Activated naive CD8-positive, alpha-beta T cell treated with anti-CD3 and anti-CD28 coated beads, Interleukin-2, amount 10 ng/mL, durations not matched to agents 7 days and 5 days (primary cell): ENCODE data around the gene SIPA1L3. TPM values are rescaled to one million over a fixed set of nuclear protein-coding genes. Genes with fewer than 3 reads are reported as not detected.

ENCODE experiments used
- ATAC-seq: fragments of 150-1000 bp; cut with Tn5 transposase; one replicate; pipeline ENCODE4 v1.10.0; 2021; ENCODE audit warnings: low read depth, moderate library complexity
- POLR2A ChIA-PET: fragments of 350-600 bp; sonication (Branson Sonifier 250); formaldehyde crosslinking; loops from one replicate; lab custom pipeline; 2021; ENCODE audit warnings: antibody characterized with exemption; lab: Charles Lee
- DNase-seq: peaks from one replicate; pipeline ENCODE4 v3.0.0; 2021
- H3K27ac Mint-ChIP-seq: one replicate; pipeline ENCODE4 v1.8.0; 2022; ENCODE audit warnings: mild to moderate bottlenecking, mixed read lengths
- H3K27me3 Mint-ChIP-seq: one replicate; pipeline ENCODE4 v1.8.0; 2022; ENCODE audit warnings: mild to moderate bottlenecking, moderate library complexity, mixed read lengths
- H3K36me3 Mint-ChIP-seq: one replicate; pipeline ENCODE4 v1.8.0; 2021; ENCODE audit warnings: mild to moderate bottlenecking, mixed read lengths
- H3K4me1 Mint-ChIP-seq: one replicate; pipeline ENCODE4 v1.8.0; 2021; ENCODE audit warnings: mixed read lengths
- H3K4me3 Mint-ChIP-seq: one replicate; pipeline ENCODE4 v1.8.0; 2022; ENCODE audit warnings: mild to moderate bottlenecking, moderate library complexity, mixed read lengths
- H3K9me3 Mint-ChIP-seq: one replicate; pipeline ENCODE4 v1.8.0; 2021; ENCODE audit warnings: mixed read lengths
- total RNA-seq, 2 experiments: library from RNA; stranded (reverse); gene quantifications; one replicate each; pipeline ENCODE4 v1.2.3, GENCODE V29; 2021

The SIPA1L3 gene
- total RNA-seq, 2 experiments from 2014 or later: 20.3 to 24.6 TPM

DNA sequence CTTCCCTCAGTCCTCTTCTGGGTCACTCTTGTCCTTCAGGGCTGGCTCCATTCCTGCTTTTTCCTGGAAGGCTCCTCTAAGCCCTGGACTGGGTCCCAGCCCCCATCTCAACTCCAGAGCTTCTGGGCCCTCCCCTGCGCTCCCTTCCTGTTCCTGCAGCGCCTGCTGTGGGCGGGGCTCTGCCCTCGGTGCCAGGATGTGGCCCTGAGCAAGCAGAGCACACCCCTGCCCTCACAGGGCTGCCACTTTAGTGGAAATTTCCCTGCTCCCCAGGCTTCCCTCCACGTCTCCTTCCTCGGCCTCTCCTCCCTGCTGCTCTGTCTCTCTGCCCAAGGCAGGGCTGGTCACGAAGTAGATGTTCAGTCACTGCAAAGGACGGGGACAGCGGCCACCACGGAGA lies 288.2 kb downstream of the SIPA1L3 start:
- DNase-seq (no peak), ATAC-seq (no peak)
- Mint-ChIP-seq H3K27ac (no peak overlapping the region), H3K36me3 (peaks cover 9% of the 10 kb centered on the region), H3K4me1 (no peaks in the 10 kb centered on the region), H3K27me3 (no peaks in the 10 kb centered on the region), H3K9me3 (peaks cover 5% of the 10 kb centered on the region), H3K4me3 (no peak overlapping the region)
- POLR2A ChIA-PET: interaction anchor here (0.5 kb wide), 1 partner anchor 403 kb away, joined by 3 read pairs; no protein-coding TSS in a partner anchor

DNA sequence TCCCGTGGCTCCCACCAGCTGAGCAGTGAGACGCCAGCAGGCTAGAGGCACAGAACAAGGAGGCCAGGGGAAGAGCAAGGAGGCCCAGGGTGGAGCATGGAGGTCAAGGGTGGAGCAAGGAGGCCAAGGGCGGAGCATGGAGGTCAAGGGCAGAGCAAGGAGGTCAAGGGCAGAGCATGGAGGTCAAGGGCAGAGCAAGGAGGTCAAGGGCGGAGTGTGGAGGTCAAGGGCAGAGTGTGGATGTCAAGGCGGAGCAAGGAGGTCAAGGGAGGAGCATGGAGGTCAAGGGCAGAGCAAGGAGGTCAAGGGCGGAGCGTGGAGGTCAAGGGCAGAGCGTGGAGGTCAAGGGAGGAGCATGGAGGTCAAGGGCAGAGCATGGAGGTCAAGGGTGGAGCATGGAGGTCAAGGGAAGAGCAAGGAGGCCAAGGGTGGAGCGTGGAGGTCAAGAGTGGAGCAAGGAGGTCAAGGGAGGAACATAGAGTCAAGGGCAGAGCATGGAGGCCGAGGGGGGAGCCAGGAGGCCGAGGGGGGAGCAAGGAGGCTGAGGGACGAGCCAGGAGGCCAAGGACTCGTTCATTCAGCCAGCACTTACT lies 289.3 kb downstream of the SIPA1L3 start:
- no peak overlapping the region for H3K27ac Mint-ChIP-seq
- ATAC-seq: no peak

DNA sequence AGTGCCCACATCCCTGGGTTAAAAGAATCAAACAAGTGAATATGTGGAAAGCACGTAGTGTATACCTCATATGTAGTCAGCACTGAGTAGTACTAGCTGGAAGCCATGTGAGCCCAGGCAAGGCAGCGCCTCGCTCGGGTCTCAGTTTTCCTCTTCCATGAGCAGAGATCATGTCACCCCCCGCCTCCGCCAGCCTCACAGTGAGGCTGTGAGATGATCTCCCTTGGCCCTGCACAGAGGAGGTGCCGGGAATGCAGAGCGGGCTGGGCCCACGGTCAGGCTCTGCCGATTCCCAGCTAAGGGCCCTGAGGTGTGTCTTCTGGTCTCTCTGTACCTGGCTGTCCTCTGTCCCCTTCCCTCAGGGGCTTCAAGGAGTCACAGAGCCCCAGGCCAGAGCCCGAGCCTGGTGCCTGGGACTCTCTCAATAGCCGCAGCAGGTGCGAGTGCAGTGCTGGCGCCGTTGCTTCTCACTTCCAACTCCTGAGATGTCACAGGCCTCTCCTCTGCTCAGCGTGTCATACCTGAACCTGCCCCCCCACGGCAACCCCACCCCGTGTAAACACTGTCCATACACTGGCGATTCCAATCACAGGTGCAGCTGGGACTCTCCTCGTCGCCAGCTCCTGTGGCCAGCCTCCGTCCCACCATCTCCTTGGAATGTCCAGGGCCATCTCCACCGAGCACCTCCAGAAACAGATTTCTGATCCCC lies 290.1 kb downstream of the SIPA1L3 start:
- Mint-ChIP-seq H3K36me3 (peaks cover 9% of the 10 kb centered on the region), H3K27me3 (no peaks in the 10 kb centered on the region), H3K4me3 (no peak overlapping the region), H3K4me1 (no peaks in the 10 kb centered on the region), H3K27ac (no peak overlapping the region), H3K9me3 (peaks cover 5% of the 10 kb centered on the region)
- POLR2A ChIA-PET: no interaction called here
- no peak for DNase-seq
- ATAC-seq: no peak

More for the DNA sequence above, 289.3 kb downstream of the SIPA1L3 start:
- Mint-ChIP-seq H3K27me3 (no peaks in the 10 kb centered on the region), H3K9me3 (peaks cover 5% of the 10 kb centered on the region), H3K36me3 (peaks cover 9% of the 10 kb centered on the region), H3K4me3 (no peak overlapping the region), H3K4me1 (no peaks in the 10 kb centered on the region)
- DNase-seq: no peak
- POLR2A ChIA-PET: no interaction called here

DNA sequence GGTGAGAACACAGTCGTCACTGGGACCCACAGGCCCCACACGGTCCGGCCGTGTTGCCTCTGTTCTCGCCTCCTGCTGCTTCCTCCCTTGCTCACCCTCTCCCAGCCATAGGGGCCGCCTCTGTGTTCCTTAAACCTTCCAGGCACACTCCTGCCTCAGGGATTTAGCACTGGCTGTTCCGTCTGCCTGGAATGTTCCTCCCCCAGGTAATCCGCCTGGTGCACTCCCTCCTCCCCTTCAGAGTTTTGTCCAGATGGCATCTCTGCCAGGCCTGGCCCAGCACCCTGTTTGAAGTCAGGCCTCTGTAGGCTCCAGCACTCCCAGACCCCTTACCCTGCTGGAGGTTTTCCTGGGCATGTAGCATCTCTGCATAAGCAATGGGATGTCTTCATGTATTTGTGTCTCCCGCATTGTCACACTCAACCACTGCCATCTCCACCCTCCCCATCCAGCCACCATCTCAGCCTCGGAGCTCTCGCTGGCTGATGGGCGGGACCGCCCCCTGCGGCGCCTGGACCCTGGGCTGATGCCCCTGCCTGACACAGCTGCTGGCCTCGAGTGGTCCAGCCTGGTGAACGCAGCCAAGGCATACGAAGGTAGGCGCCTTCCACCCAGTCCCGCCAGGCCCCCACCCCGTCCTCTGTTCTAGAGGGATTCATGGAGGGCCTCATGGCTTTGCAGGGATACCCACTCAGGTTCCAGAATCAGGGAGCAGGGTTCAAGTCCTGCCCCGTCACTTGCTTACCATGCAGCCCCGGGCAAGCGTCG lies 291.1 kb downstream of the SIPA1L3 start:
- Mint-ChIP-seq H3K4me3 (no peak overlapping the region), H3K27ac (no peak overlapping the region), H3K36me3 (peaks cover 11% of the 10 kb centered on the region), H3K27me3 (no peaks in the 10 kb centered on the region), H3K9me3 (peaks cover 5% of the 10 kb centered on the region), H3K4me1 (no peaks in the 10 kb centered on the region)
- ATAC-seq (no peak), DNase-seq (no peak)
- POLR2A ChIA-PET: no interaction called here

DNA sequence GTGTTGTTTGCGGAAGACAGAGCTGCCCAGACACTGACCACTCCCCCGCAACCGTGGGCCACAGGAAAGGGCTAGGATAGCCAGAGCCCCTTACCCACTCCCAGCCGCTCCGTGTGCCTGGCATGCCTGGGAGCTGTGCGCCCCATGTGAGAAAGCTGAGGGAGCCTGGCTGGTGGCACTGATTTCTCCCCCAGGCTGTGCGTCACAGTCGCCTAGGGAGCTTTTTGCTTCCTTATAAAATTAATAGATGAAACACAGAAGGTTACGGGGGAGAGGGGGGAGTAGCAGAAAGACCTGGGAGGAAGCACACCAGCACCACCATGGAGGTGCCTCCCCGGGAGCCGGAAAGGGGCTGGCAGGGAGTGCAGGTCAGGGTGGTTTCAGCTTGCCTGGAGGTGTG lies 292.3 kb downstream of the SIPA1L3 start:
- peaks cover 11% of the 10 kb centered on the region for H3K36me3 Mint-ChIP-seq
- no peak for ATAC-seq
- H3K4me1 Mint-ChIP-seq: no peaks in the 10 kb centered on the region
- POLR2A ChIA-PET: no interaction called here
- DNase-seq: no peak
- no peaks in the 10 kb centered on the region for H3K27me3 Mint-ChIP-seq
- H3K9me3 Mint-ChIP-seq: peaks cover 5% of the 10 kb centered on the region
- no peak overlapping the region for H3K27ac Mint-ChIP-seq
- H3K4me3 Mint-ChIP-seq: no peak overlapping the region

DNA sequence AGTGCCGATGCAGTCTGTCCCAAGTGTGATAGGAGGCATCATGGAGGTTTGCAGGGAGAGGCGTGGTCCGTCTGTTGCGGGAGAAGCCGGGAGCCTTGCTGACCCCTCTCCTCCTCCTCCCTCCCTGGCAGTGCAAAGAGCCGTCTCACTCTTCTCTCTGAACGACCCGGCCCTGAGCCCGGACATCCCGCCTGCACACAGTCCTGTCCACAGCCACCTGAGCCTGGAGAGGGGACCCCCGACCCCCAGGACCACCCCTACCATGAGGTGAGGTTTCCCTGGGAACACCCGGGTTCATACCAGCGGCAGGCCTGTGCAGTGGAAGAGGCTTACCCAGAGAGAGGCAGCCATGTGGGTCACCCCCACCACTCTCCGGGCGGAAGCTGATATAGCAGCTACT lies 294.7 kb downstream of the SIPA1L3 start:
- POLR2A ChIA-PET: no interaction called here
- no peaks in the 10 kb centered on the region for H3K4me1 Mint-ChIP-seq
- H3K27me3 Mint-ChIP-seq: no peaks in the 10 kb centered on the region
- ATAC-seq (no peak), DNase-seq (no peak)
- H3K36me3 Mint-ChIP-seq: peaks cover 1% of the 10 kb centered on the region
- H3K4me3 Mint-ChIP-seq: no peak overlapping the region
- H3K9me3 Mint-ChIP-seq: no peaks in the 10 kb centered on the region
- no peak overlapping the region for H3K27ac Mint-ChIP-seq

DNA sequence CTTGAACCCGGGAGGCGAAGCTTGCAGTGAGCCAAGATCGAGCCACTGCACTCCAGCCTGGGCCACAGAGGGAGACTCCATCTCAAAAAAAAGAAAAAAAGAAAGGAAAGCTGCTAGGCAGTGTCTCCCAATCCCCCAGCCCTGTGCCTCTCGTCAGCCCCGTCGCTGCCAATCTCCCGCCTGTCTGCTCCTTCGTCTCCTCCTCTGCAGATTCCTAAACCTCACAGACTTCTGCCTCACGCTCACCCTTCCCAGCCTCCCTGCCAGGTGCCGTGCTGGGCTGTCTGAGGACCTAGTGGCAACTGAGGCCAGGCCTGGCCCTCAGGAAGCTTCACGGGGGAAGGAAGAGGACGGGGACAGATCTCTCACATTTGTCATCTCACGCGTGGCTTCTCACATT lies 295.5 kb downstream of the SIPA1L3 start:
- ATAC-seq (no peak), DNase-seq (no peak)
- no peaks in the 10 kb centered on the region for H3K27me3 Mint-ChIP-seq
- H3K27ac Mint-ChIP-seq: no peak overlapping the region
- no peaks in the 10 kb centered on the region for H3K4me1 Mint-ChIP-seq
- H3K4me3 Mint-ChIP-seq: no peak overlapping the region
- POLR2A ChIA-PET: no interaction called here
- no peaks in the 10 kb centered on the region for H3K9me3 Mint-ChIP-seq
- peaks cover 1% of the 10 kb centered on the region for H3K36me3 Mint-ChIP-seq

DNA sequence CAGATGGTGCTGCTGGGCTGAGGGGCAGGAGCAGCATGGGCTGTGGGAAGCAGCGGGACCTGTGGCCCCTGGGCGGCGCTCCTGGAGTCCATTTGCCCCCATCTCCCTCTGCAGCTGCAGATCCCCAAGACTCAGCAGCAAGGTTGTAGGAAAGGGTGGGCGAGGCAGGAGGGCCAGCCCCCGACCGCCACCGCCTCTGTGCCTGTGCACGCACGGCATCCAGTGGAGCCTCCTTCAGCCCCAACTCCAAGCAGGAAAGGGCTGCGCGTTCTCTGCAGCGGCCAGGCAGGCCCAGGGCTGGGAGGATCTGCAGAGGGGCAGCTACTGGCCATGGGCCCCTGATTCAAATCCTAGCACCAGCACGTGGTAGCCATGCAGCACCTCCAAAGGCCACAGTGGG lies 296.2 kb downstream of the SIPA1L3 start:
- no peak overlapping the region for H3K27ac Mint-ChIP-seq
- peaks cover 1% of the 10 kb centered on the region for H3K27me3 Mint-ChIP-seq
- H3K4me1 Mint-ChIP-seq: no peaks in the 10 kb centered on the region
- no peak for DNase-seq
- H3K4me3 Mint-ChIP-seq: no peak overlapping the region
- H3K9me3 Mint-ChIP-seq: no peaks in the 10 kb centered on the region
- ATAC-seq: no peak
- peaks cover 1% of the 10 kb centered on the region for H3K36me3 Mint-ChIP-seq
- POLR2A ChIA-PET: no interaction called here

DNA sequence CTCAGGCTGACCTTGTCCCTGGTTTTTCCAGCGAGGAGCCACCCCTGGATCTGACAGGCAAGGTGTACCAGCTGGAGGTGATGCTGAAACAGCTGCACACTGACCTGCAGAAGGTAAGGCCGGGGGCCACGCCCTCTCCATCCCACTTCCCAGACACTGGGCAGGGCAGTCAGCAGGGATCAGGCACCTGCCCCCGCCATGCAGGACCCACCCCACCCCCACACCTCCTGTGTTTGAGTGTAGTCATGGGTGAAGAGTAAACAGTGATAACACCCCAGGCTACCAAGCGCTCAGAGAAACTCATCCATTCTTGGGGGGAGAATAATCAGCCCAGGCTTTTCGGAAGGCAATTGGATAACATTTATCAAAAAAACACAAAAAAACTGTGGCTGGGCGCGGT lies 297.1 kb downstream of the SIPA1L3 start:
- ATAC-seq (no peak), DNase-seq (no peak)
- Mint-ChIP-seq H3K4me1 (no peaks in the 10 kb centered on the region), H3K4me3 (no peak overlapping the region), H3K27ac (no peak overlapping the region), H3K36me3 (peaks cover 1% of the 10 kb centered on the region), H3K27me3 (peaks cover 10% of the 10 kb centered on the region), H3K9me3 (no peaks in the 10 kb centered on the region)
- POLR2A ChIA-PET: no interaction called here

DNA sequence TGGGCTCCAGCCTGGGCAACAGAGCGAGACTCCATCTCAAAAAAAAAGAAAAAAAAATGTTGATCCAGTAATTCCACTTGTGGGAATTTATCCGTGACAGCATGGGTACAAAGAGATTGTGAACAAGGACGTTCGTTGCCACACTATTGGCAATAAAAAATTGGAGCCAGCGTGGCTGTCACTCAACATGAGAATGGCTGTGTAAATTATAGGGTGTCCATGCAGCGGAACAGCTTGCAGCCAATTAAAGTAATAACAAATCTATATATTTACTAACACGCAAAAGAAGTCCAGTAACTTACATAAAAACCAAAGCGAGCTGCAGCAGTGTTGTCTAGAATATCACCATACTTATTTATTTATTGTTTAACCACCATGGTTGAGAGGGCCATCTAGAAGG lies 297.7 kb downstream of the SIPA1L3 start:
- no peak overlapping the region for H3K27ac Mint-ChIP-seq
- POLR2A ChIA-PET: no interaction called here
- peaks cover 1% of the 10 kb centered on the region for H3K36me3 Mint-ChIP-seq
- no peak for ATAC-seq
- peaks cover under 1% of the 10 kb centered on the region for H3K4me1 Mint-ChIP-seq
- DNase-seq: no peak
- no peak overlapping the region for H3K4me3 Mint-ChIP-seq
- no peaks in the 10 kb centered on the region for H3K9me3 Mint-ChIP-seq
- peaks cover 16% of the 10 kb centered on the region for H3K27me3 Mint-ChIP-seq

DNA sequence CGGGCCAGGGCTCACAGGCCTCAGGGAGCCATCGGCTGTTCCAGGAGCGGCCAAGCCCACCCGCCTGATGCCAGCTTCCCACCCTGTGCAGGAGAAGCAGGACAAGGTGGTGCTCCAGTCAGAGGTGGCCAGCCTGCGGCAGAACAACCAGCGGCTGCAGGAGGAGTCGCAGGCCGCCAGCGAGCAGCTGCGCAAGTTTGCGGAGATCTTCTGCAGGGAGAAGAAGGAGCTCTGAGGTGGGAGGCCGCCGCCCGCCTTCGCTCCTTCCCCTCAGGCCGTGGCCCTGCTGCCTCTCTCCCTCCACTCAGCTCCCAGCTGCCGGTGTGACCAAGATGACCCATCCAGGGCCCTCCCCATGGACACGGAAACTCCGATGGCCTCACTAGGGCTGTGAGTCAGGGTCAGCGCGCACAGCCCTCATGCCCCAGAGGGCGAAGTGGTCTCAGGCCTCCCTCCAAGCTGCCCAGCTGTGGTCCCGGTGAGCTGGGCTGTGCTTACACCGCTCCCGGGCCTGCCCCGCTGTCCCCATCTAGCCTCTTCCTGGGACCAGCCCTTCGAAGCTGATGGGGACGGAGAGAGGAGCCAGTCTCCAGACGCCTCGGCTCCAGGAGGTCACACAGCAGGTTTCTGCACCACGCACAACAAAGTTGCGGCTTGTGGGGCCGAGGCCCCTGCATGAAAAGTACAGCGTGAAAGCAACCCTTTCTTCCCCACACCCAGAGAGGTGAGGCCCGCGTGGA lies 299.2 kb downstream of the SIPA1L3 start:
- H3K4me1 Mint-ChIP-seq: peaks cover 6% of the 10 kb centered on the region
- H3K9me3 Mint-ChIP-seq: no peaks in the 10 kb centered on the region
- POLR2A ChIA-PET: no interaction called here
- DNase-seq (no peak), ATAC-seq (no peak)
- H3K36me3 Mint-ChIP-seq: peaks cover 1% of the 10 kb centered on the region
- H3K27ac Mint-ChIP-seq: no peak overlapping the region
- H3K27me3 Mint-ChIP-seq: peaks cover 29% of the 10 kb centered on the region
- H3K4me3 Mint-ChIP-seq: no peak overlapping the region

DNA sequence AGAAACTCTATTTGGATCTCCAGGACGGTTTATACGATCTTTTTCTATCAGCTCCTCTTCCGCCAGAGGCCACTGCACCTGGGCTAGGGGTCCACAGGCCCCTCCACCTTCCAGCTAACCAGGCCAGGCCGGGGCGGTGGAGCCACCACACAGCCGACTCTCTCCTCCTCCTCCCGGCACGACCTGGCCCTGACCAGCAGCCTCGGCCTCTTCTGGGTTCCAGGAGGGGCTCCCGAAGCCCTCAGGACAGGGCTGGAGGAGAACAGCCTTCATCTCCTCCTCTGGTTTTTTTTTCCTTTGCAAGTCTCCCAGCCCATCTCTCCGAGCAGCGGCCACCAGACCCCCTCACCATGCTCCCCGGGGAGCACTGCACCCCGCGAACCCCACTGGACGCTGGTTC lies 299.9 kb downstream of the SIPA1L3 start:
- Mint-ChIP-seq H3K9me3 (no peaks in the 10 kb centered on the region), H3K27ac (no peak overlapping the region), H3K36me3 (peaks cover 1% of the 10 kb centered on the region), H3K4me1 (peaks cover 6% of the 10 kb centered on the region), H3K27me3 (peaks cover 29% of the 10 kb centered on the region), H3K4me3 (no peak overlapping the region)
- POLR2A ChIA-PET: no interaction called here
- ATAC-seq (no peak), DNase-seq (no peak)

DNA sequence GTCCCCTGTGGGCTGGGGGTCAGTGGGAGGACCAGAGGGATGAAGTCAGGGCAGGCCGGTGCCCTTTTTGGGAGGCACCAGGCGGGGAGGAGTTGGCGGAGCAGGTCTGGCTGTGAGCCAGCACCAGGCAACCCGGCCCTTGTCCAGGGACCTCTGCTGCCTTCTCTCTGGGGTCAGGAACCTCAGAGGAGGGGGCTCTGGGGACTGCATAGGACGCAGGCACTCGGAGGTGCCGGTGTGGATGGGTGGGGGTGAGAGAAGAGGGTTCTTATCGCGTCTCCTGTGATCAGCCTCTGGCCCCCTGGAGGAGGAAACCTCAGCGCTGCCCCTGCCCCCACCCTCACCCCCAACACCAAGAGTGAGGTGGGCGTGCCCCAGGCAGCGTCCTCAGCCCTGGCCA lies 300.5 kb downstream of the SIPA1L3 start:
- Mint-ChIP-seq H3K9me3 (no peaks in the 10 kb centered on the region), H3K36me3 (peaks cover under 1% of the 10 kb centered on the region), H3K4me1 (peaks cover 6% of the 10 kb centered on the region), H3K27me3 (peaks cover 32% of the 10 kb centered on the region), H3K4me3 (no peak overlapping the region), H3K27ac (no peak overlapping the region)
- no peak for DNase-seq
- POLR2A ChIA-PET: no interaction called here
- no peak for ATAC-seq
